HG03039 (cell line): ENCODE measurements around the gene FOXP1.

Experiments used
- ATAC-seq: cut with Tn5 transposase; IDR thresholded peaks from one replicate; pipeline ENCODE4 v1.9.1; 2021; ENCODE audit warnings: mild to moderate bottlenecking, moderate library complexity; ENCODE audit not compliant: unreplicated experiment

The FOXP1 gene

DNA sequence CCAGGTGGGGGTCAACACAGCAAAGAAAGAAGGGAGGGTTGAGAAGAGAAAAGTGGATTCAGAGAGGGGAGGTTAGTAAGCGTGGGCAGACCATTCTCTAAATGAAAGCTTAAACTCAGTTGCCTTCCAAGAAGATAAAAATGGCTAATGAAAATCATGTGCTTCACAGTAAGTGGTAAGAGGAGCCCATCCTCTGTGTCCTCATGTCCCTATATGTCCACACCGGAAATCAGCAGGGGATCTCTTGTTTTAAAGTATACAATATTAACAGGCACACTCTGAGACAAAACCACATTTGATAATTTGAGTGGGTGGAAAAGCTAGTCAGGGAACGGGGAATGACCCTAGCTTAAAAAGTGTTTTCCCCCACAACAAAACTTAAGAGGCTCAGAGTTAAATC, 4.4 kb upstream of the FOXP1 start:
- no peak for ATAC-seq

DNA sequence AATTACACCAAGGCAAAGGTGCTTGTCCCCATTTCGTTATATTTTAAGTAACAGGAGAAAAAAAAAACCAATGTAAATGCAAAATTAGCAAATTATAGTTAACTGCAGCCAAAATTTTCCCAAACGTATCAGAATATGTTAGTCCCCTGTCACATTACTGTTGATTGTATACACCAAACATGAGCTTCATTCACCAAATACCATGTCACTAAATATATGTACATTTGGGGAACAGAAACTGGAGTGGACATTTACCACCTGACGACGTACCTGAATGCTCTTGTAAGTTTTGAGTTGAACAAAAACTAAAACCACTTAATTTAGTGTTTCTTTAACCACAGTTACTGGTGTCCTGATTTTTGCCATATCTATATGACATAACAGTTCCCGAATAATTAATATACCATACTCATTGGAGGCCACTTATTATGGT, 3.3 kb upstream of the FOXP1 start:
- ATAC-seq: no peak

DNA sequence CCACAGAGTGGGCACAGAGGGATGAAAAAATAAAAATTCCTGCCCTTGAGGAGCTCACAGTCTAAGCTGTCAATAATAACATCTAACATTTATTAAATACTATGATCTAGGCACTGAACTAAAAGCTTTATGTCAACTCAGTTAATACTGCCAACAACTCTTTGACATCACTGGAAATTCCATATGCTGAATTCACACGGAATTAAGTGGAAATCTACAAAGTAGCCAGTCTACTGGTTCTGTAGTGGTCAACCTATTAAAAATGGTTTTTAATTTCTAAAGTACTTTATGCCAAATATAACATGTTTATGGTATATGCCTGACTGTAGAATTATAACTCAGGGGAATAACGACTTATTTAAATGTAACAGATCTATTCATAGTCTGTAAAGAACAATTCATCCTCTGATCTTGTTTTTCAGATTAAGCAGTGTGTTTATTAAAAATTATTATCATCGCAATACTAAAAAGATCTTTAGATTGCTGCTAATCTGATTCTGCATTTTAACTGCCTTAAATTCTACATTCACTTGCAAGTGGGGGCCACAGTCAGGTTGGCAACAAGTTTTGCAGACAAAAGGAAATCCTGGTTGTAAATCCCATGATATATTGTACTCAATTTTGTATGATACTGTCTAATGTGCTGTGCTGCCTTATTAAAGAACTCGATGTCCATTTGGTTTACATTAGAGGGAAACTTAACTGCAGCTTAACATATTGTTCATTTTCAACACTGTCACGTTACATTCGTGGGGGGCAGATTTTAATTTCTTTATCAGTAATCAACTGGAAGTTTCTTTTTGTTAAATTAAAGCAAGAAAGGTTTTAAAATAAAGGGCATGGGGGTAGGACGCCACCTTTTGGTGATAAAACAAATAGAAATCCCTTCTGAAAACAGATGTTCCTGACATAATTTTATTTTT, 2.6 kb upstream of the FOXP1 start:
- ATAC-seq: no peak

GRCh38 chr3:71585131-71585530, 1.6 kb upstream of the FOXP1 start:
- no peak for ATAC-seq

- ATAC-seq: no peak
These were observed 975 bp upstream of the FOXP1 start for GRCh38 chr3:71584394-71585011.

DNA sequence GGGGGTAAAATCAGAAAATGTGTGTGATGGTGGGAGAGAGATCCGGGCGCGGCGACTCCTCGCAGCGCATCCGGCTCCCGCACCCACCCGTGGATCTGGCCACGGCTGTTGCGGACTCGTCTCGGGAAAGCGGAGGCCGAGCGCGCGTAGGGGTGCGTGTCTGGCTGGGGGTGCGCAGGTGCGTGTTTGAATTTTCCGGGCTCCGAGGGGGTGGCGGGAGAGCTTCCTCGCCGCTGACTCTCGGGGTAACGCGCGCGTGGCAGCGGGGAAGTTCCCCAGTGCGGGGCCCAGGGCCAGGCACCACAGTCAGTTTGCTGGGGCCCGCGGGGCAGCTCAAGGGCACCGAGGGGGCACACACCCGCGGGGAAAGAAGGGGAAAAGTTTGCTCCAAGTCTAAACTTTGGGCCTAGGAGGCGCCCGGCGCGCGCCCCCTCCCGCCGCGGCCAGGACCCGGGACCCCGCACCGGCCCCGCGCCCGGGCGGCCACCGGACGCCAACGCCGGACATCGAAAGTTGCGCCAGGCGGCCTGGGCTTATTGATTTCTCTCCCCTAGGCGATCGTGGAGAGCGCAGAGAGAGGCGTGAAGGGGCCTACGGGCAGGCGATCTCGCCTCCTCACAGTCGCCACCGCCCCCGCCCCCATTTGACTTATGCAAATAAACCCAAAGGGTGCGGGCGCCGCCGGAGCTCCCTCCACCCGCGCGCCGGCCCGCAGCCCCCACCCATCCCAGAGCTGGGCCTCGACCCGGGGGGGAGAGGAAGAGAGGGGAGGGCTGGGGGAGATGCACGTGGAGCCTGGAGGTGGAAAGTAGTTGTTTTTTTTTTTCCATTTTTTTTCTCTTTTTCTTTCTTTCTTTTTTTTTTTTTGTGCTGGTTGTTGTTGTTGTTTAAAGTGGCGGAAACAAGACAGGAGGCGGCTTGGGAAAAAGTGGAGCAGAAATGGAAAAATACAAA, 639 bp downstream of the FOXP1 start:
- no peak for ATAC-seq

DNA sequence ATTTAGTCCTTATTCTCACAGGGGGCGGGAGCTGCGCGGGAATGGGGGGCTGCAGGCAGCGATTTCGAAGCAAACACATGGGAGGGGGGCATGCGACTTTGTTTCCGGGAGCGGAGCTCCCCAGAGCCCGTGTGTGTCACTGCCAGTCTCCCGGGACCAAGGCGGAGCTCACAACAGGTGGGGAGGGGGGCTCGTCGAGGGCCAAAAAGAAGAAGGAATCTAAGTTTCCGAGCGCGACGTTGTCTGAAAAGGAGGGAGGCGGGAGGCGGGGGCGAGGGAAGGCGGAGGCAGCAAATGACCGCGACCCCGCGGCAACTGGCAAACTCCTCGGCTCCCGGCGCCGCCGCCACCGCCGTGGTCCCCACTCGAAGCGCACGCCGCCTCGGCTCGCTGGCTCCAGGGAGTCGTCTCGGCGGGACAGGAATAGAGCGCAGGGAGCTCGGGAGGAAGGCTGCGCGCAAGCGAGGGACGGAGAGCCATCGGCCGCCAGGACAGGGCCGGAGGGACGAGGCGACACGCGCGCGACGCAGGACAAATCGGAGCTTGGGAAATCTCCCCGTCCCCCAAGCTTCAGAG, 1.4 kb downstream of the FOXP1 start:
- ATAC-seq: no peak

DNA sequence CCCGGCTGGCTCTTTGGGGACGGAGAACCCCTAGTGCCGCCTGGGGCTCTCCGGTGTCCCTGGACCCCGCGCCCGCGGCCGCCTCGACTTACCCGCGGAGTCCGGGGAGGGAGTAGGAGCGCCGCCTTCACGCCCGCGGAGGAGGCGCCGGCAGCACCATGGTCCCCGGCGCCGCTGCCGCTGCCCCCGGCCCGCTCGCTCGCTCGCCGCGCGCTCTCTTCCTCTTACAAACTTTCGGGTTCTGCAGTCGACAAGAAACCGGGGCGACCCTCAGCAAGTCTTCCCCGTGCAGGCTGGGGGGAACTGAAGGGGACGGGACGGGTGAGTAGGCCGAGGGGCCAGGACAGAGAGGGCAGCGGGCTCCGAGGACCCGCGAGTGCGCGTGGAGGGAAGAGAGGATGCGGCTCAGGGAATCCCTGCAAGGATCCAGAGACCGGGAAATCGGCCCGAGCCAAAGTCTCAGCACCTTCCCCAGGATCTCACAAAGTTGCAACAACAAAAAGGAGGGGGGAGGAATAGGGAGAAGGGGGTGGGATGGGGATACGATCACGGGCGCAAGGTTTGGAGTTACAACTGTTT, 2.0 kb downstream of the FOXP1 start:
- ATAC-seq: no peak

- no peak for ATAC-seq
These were observed 2.7 kb downstream of the FOXP1 start for GRCh38 chr3:71580636-71581456.

DNA sequence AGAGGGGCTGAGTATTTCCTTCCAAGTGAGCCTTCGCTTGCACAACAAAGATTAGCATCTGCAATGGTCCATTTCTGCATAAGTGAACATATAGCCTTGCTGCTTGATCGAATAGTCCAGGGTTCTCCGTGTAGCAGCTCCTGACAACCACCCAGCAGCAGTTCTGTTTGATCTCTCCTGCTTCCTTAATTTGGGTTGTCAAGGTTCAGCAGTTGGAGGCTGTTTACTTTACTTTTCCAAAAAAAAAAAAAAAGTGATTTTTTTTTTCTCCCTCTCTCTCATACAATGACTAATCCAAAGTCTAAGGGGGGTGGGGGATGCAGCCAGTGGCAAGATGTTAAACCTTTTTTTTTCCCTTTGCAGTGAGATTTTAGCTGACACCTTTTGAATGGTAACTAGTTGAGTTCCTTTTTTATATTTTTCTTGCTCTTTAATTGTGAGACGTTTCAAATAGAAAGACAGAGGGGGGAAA, 3.6 kb downstream of the FOXP1 start:
- no peak for ATAC-seq

GRCh38 chr3:71579326-71579934, 4.1 kb downstream of the FOXP1 start:
- ATAC-seq: no peak

GRCh38 chr3:71578054-71578751, 5.3 kb downstream of the FOXP1 start:
- ATAC-seq: no peak

DNA sequence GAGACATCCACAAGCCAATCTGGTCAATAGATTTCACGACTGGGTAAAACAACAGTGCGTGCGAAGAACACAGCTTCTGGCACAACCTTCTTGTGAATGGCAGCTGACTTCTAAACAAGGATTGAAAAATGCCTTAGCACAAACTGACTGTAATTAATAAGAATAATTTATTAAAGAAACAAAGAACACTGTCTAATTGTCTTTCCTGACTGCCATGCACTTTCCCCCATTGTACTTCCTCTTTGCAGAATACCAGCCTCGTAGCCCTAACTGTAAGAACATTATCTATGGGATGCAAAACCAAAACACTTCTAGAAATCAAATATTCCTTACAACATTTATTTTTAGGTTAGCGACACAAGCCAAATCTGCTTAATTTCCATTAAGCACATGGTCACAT, 6.5 kb downstream of the FOXP1 start:
- no peak for ATAC-seq

DNA sequence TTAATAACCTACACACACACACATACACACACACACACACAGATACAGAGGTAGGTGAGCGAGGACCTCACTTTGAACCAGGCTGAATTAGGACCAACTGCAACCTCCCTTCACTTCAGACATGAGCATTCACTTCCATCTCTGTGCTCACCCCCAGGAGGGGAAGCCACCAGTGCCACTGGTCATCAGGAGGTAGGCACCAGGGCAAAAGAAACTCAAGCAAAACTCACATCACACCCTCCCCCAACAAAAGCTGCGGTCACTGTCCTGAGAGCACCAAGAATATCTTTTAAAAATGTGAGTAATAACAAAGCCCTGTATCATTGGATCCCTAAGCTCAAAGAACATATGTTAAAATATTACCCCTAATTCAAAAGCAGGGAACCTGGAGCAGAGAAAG, 8.1 kb downstream of the FOXP1 start:
- ATAC-seq: no peak

- no peak for ATAC-seq
These were observed 10.3 kb downstream of the FOXP1 start for GRCh38 chr3:71573181-71573580.

GRCh38 chr3:71570546-71570945, 13.0 kb downstream of the FOXP1 start:
- no peak for ATAC-seq

- no peak for ATAC-seq
These were observed 15.3 kb downstream of the FOXP1 start for GRCh38 chr3:71568207-71568606.

GRCh38 chr3:71566776-71567175, 16.8 kb downstream of the FOXP1 start:
- ATAC-seq: no peak

- ATAC-seq: no peak
These were observed 17.6 kb downstream of the FOXP1 start for GRCh38 chr3:71565976-71566375.
